ENCODE measurements around the gene PLEKHB2. TPM values are rescaled to one million over a fixed set of nuclear protein-coding genes. Genes with fewer than 3 reads are reported as not detected.

The PLEKHB2 gene, protein sequence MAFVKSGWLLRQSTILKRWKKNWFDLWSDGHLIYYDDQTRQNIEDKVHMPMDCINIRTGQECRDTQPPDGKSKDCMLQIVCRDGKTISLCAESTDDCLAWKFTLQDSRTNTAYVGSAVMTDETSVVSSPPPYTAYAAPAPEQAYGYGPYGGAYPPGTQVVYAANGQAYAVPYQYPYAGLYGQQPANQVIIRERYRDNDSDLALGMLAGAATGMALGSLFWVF
- total RNA-seq (2022; extraction: Qiagen RNA extraction), result 73.9 to 86.6 TPM (median 75.4 TPM) in 5 replicates

DNA sequence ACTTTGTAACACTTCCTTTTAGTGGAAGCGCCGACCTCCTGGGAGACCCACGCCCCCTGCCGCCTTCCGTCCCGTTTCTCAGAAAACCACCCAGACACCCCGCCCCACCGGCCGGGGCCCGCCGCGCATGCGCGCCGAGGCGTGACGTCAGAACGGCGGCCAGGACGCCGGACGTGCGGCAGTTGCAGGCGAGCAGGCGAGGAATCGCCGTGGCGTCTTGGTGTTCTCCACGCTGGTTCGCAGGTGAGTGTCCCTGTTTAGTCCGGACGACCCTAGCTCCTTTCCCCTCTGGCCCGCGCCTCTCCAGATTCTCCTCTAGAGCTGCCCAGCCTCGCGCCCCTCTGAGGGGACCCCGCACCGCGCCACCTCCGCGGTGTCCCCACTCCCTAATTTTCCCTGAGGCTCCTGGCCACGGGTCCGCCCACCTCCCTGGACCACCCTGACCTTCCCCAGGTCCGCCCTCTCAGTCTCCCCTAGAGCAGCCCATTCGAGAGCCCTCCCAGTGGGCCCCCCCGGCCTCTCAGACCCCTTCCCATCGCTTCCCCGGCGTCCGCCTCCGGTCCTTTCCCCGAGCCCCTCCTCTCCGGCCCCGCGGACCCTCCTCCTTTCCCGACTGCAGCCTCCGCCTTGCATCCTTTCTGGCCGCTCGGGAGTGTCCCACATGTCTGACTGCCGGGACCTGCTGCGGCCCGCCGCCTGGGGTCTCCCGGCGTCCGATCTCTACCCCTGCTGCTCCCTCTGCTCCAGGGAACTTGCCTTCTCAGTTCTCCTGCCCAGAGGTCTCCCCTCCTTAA, at the start of gene PLEKHB2:
Gene PLEKHB2, plus strand, starts transcription at position 181 of the 794 bp plus-strand sequence. CDS start 15,606 bp downstream, outside the sequence.

DNA sequence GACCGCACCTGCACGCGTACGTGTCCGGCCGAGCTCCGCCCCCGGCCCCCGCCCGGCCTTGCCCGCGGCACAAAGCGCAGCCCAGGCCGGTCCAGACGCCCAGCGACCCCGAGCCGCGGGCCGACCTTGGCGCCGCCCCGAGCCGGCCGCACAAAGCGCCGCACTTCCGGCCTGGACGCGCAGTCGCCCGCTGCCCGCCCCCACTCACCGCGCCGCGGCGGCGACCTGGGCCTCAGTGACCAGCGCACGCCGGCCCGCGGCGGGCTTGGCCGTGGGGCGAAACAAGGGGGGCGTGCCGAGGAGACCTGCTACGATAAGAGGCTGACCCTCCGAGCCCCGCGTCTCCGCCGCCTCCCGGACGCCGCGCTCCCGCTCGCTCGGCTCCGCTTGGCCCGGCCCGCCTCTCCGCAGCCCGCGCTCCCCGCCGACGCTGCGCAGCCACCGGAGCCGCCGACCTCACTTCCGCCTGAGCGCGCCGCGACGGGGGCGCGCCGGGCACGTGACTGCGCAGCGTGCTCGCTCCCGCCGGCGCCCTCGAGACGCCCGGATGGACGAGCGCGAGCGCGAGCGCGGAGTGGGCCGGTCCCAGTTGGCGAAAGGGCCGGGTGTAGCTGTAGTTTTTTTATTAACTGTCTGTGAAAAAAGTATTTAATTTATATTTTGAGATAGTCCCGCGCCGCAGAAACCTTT, 12.0 kb upstream of the PLEKHB2 start, which contains the start of gene FAM168B:
Gene FAM168B, minus strand, starts transcription at position 455 of the 690 bp plus-strand sequence. CDS start 10,814 bp downstream, outside the sequence.

Other genes with a start within 250 kb of the PLEKHB2 start
- 71.5 to 104 TPM (median 97.3 TPM) in 5 replicates for gene FAM168B, start 11.9 kb upstream of the PLEKHB2 start, total RNA-seq (2022; extraction: Qiagen RNA extraction)
- 0.03 to 0.09 TPM (median 0.07 TPM) in 5 replicates for gene POTEE, start 104.2 kb downstream of the PLEKHB2 start, total RNA-seq (2022; extraction: Qiagen RNA extraction)